Thoracic aorta (tissue), 2 donors: Measurements from ENCODE around the gene UPF1. TPM values are rescaled to one million over a fixed set of nuclear protein-coding genes. Genes with fewer than 3 reads are reported as not detected.

Source experiments
- ATAC-seq: fragments of 150-250 bp; one replicate; pipeline ENCODE4 v1.8.0; 2017; ENCODE audit warnings: low read depth; ENCODE audit not compliant: insufficient number of reproducible peaks, low FRiP score
- DNase-seq: peaks from one replicate; pipeline ENCODE4 v3.0.0-alpha.2; 2020; ENCODE audit warnings: low spot score
- H3K27ac ChIP-seq, 2 donors: fragments of 200-600 bp; sonication (generic); 1 replicate in 1 of 2; 2 replicates in 1 of 2; pipeline ENCODE4 v1.5.1; 2016; ENCODE audit warnings: mild to moderate bottlenecking in 2 of 2, moderate library complexity in 2 of 2
- H3K27me3 ChIP-seq: fragments of 200-600 bp; sonication (generic); replicated peaks from 2 replicates; pipeline ENCODE4 v1.6.0; 2016; ENCODE audit warnings: mild to moderate bottlenecking; ENCODE audit not compliant: insufficient read depth
- H3K36me3 ChIP-seq: fragments of 200-600 bp; sonication (generic); one replicate; pipeline ENCODE4 v1.5.1; 2016
- H3K4me1 ChIP-seq, 2 donors: fragments of 200-600 bp; sonication (generic); 1 replicate in 1 of 2; 2 replicates in 1 of 2; pipeline versions ENCODE4 v1.5.1 to v1.6.0; 2016; ENCODE audit warnings: low read depth in 2 of 2, mild to moderate bottlenecking in 1 of 2; ENCODE audit not compliant: control insufficient read depth in 1 of 2
- H3K4me3 ChIP-seq: fragments of 200-600 bp; sonication (generic); 2 replicates; pipeline ENCODE4 v1.5.1; 2016; ENCODE audit warnings: mild to moderate bottlenecking
- H3K9me3 ChIP-seq: fragments of 200-600 bp; sonication (generic); 2 replicates; pipeline ENCODE4 v1.5.1; 2016
- CTCF ChIP-seq: fragments of 200-600 bp; sonication (generic); IDR thresholded peaks from one replicate; pipeline ENCODE4 v1.5.1; 2019; ENCODE audit warnings: antibody characterized with exemption
- total RNA-seq, 2 donors: library from RNA; depleted of rRNA; stranded (reverse); fragments of >200 nt; gene quantifications; one replicate each; pipeline versions ENCODE4 v1.1.0 to v1.2.3, GENCODE V29; 2016

The UPF1 gene
- total RNA-seq, 2 donors from 2014 or later: 56.5 to 95.2 TPM

DNA sequence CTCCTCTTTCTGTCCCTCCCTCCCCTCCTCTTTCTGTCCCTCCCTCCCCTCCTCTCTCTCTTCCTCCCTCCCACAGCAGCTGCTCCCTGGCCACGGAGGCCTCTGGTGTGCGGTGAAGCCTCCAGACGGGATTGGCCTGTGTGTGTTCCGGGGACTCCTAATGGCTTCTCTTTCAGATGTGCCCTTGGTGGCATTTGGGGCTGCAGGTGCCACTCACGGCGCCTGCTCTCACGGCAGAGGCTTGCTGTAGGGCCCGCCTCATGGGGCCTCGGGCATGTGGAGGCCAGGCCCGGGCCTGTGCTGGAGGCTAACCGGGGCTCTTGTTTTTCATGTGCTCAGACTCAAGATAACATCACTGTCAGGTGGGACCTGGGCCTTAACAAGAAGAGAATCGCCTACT is 20.9 kb downstream of the UPF1 start:
- H3K27ac ChIP-seq: no peak overlapping the region
- DNase-seq: no peak
- no peaks in the 10 kb centered on the region for H3K27me3 ChIP-seq
- no peak for ATAC-seq
- no peak for TF ChIP-seq CTCF
- H3K4me1 ChIP-seq: peaks cover 30 to 37% of the 10 kb centered on the region in 2 donors
- H3K4me3 ChIP-seq: no peak overlapping the region
- no peaks in the 10 kb centered on the region for H3K9me3 ChIP-seq
- peaks cover 67% of the 10 kb centered on the region for H3K36me3 ChIP-seq

- peaks cover 19 to 25% of the 10 kb centered on the region in 2 donors for H3K4me1 ChIP-seq
- H3K27me3 ChIP-seq: no peaks in the 10 kb centered on the region
- no peak overlapping the region for H3K4me3 ChIP-seq
- H3K27ac ChIP-seq: no peak overlapping the region
- TF ChIP-seq CTCF: no peak
- ATAC-seq (no peak), DNase-seq (no peak)
- H3K36me3 ChIP-seq: peaks cover 79% of the 10 kb centered on the region
- no peaks in the 10 kb centered on the region for H3K9me3 ChIP-seq
Measured at GRCh38 chr19:18853755-18854427, 22.1 kb downstream of the UPF1 start.

DNA sequence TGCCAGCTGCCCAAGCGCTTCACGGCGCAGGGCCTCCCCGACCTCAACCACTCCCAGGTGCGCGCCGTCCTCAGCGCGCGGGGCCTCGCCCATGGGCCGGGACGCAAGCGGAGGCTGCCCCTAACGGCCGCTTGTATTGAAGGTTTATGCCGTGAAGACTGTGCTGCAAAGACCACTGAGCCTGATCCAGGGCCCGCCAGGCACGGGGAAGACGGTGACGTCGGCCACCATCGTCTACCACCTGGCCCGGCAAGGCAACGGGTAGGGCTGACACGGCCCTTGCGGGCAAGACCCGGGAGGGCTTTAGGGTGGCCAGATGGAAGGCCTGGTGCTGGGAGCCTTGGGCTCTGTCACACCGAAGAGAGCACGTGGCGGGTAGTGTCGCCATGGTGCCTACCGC is 23.2 kb downstream of the UPF1 start:
- DNase-seq: no peak
- no peak for TF ChIP-seq CTCF
- H3K4me3 ChIP-seq: no peak overlapping the region
- H3K36me3 ChIP-seq: peaks cover 90% of the 10 kb centered on the region
- H3K4me1 ChIP-seq: peaks cover 9 to 14% of the 10 kb centered on the region in 2 donors
- no peak for ATAC-seq
- H3K27me3 ChIP-seq: no peaks in the 10 kb centered on the region
- no peak overlapping the region for H3K27ac ChIP-seq
- no peaks in the 10 kb centered on the region for H3K9me3 ChIP-seq

DNA sequence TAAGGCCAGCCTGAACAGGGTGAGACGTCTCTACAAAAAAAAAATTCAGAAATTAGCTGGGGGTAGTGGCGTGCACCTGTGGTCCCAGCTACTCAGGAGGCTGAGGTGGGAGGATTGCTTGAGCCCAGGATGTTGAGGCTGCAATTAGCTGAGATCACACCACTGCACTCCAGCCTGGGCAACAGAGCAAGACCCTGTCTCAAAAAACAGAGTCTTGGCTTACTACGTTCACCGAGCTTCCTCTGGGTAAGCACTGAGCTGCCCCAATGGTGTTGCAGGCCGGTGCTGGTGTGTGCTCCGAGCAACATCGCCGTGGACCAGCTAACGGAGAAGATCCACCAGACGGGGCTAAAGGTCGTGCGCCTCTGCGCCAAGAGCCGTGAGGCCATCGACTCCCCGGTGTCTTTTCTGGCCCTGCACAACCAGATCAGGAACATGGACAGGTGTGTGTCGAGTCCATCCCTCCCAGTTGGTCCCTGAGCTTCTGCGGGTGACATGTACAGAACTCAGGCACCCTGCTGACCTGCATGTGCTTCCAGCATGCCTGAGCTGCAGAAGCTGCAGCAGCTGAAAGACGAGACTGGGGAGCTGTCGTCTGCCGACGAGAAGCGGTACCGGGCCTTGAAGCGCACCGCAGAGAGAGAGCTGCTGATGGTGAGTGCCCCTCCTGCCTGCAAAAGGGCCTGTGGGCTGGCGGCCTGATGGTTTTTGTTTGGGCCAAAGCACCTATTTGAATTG is 24.1 kb downstream of the UPF1 start:
- Histone ChIP-seq H3K27ac (no peak overlapping the region), H3K9me3 (no peaks in the 10 kb centered on the region), H3K27me3 (no peaks in the 10 kb centered on the region), H3K4me1 (peaks cover under 1 to 6% of the 10 kb centered on the region in 2 donors), H3K4me3 (no peak overlapping the region), H3K36me3 (peaks cover 95% of the 10 kb centered on the region)
- no peak for TF ChIP-seq CTCF
- no peak for ATAC-seq
- DNase-seq: no peak

DNA sequence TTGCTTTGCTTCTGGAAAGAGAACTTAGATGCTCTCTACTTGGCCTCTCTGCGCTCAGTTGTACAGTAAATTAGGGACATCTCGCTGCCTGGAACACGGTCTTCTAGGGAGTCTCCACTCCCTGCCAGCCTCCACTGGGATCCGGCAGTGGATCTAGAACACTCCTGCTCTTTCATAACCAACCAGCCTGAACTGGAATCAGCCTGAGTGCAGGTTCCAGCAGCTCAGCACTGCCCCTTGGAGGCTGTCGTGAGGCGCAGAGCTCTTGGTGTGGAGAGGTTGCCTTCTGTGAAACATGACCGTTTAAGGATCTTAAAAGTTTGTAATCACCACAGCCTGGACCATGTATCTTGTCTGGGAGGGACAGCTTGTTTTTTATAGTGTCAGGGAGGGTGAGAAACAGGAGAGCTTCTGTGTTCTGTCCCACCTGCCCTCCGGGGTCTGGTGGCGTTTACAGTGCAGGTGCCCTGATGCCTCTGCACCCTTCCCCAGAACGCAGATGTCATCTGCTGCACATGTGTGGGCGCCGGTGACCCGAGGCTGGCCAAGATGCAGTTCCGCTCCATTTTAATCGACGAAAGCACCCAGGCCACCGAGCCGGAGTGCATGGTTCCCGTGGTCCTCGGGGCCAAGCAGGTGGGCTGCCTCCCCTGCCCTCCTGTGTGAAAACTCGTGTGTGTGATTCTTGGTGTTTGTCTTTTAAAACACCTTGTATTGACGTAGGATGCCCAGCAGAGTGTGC is 24.8 kb downstream of the UPF1 start:
- DNase-seq (no peak), ATAC-seq (no peak)
- TF ChIP-seq CTCF: no peak
- no peaks in the 10 kb centered on the region for H3K4me1 ChIP-seq
- no peaks in the 10 kb centered on the region for H3K9me3 ChIP-seq
- H3K27me3 ChIP-seq: no peaks in the 10 kb centered on the region
- H3K27ac ChIP-seq: no peak overlapping the region
- H3K36me3 ChIP-seq: peaks cover 96% of the 10 kb centered on the region
- no peak overlapping the region for H3K4me3 ChIP-seq
